GM12801 (cell line): ENCODE measurements around the gene FCAR.

Experiments
- CTCF ChIP-seq: IDR thresholded peaks from one replicate; pipeline ENCODE4 v1.5.1; 2011; ENCODE audit warnings: control low read depth; ENCODE audit not compliant: insufficient read length; ENCODE audit errors: extremely low read depth

FCAR gene

GRCh38 chr19:54903303-54903702 is 29.3 kb downstream of the FCAR start:
- TF ChIP-seq CTCF, result no peak

- TF ChIP-seq CTCF, result no peak
These were observed 31.4 kb downstream of the FCAR start for GRCh38 chr19:54905421-54905802.

- no peak for TF ChIP-seq CTCF
These were observed 31.9 kb downstream of the FCAR start, which contains the start of gene NCR1 for GRCh38 chr19:54905803-54906511. NCR1 (plus strand) TSS chr19:54906148; CDS start chr19:54906188, 40 bp downstream.

- TF ChIP-seq CTCF, result no peak
These were observed 32.8 kb downstream of the FCAR start for GRCh38 chr19:54906819-54907218.

- no peak for TF ChIP-seq CTCF
These were observed 42.8 kb downstream of the FCAR start for GRCh38 chr19:54916822-54917221.

- no peak for TF ChIP-seq CTCF
These were observed 44.5 kb downstream of the FCAR start for GRCh38 chr19:54918499-54918898.

- TF ChIP-seq CTCF, result no peak
These were observed 47.0 kb downstream of the FCAR start for GRCh38 chr19:54921082-54921481.
